Measurements from ENCODE around the gene GRXCR2. TPM values are rescaled to one million over a fixed set of nuclear protein-coding genes. Genes with fewer than 3 reads are reported as not detected.
"Not testable (repeated sequence)": the region's sequence is repeated elsewhere in the genome, so short reads cannot be mapped to it uniquely, and the experiment has no call there.

GRXCR2 gene
- total RNA-seq, 1 donor from 2014 or later = not detected

DNA sequence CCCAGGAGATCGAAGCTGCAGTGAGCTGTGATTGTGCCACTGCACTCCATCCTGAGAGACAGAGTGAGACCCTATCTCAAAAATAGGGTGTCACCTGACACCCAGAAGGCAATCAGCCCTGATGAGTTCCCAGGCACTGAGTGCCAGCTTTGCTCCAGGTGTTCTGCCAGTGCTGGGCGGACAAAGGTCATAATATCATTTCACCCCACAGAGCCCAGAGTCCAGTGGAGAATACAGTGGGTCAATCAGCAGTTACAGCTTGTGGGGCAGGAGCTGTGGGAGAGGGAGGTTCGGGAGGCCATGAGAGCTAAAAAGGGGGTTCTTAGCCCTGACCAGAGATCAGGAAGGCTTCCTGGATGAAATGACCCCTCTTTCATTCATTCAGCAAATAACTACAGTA is 39.2 kb upstream of the GRXCR2 start:
- Histone ChIP-seq H3K36me3 (ENCODE audit: control insufficient read depth in 3 of 3, insufficient read depth in 3 of 3, low read length in 3 of 3) (no peaks in the 10 kb centered on the region), H3K4me1 (ENCODE audit: control insufficient read depth in 3 of 3, insufficient read depth in 3 of 3, low read length in 3 of 3) (no peaks in the 10 kb centered on the region), H3K9me3 (ENCODE audit: control insufficient read depth in 3 of 3, low read length in 3 of 3) (no peaks in the 10 kb centered on the region), H3K9ac (ENCODE audit: low read depth in 1 of 3, low read length in 3 of 3) (no peak overlapping the region), H3K27me3 (ENCODE audit: control insufficient read depth in 3 of 3, insufficient read depth in 3 of 3, low read length in 3 of 3) (no peaks in the 10 kb centered on the region), H3K4me3 (ENCODE audit: low read length in 3 of 3) (no peak overlapping the region), H3K27ac (ENCODE audit: low read depth, low read length) (no peak overlapping the region)

DNA sequence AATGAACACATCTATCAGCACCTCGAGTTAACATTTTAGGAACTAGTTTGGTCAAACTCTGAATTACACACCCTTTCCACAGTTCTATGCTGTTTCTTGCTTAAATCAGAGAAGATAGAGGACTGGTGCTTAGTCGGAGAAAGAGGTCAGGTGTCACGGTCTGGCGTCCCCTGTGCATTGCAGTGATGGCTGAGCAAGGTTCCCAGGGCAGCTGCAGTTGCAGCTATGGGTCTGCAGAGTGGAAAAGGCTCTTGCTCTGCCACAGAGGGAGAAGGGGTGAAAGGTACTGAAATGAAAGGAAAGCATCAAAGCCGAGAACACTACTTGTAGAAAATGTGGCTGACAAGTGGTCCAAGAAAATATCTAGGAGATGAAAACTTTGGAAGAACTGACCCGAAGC is 38.4 kb upstream of the GRXCR2 start:
- H3K4me1 ChIP-seq (ENCODE audit: control insufficient read depth in 3 of 3, insufficient read depth in 3 of 3, low read length in 3 of 3) = no peaks in the 10 kb centered on the region
- H3K9ac ChIP-seq (ENCODE audit: low read depth in 1 of 3, low read length in 3 of 3) = no peak overlapping the region
- H3K27ac ChIP-seq (ENCODE audit: low read depth, low read length) = no peak overlapping the region
- no peak overlapping the region for H3K4me3 ChIP-seq (ENCODE audit: low read length in 3 of 3)
- H3K27me3 ChIP-seq (ENCODE audit: control insufficient read depth in 3 of 3, insufficient read depth in 3 of 3, low read length in 3 of 3) = no peaks in the 10 kb centered on the region
- no peaks in the 10 kb centered on the region for H3K9me3 ChIP-seq (ENCODE audit: control insufficient read depth in 3 of 3, low read length in 3 of 3)
- H3K36me3 ChIP-seq (ENCODE audit: control insufficient read depth in 3 of 3, insufficient read depth in 3 of 3, low read length in 3 of 3) = no peaks in the 10 kb centered on the region

DNA sequence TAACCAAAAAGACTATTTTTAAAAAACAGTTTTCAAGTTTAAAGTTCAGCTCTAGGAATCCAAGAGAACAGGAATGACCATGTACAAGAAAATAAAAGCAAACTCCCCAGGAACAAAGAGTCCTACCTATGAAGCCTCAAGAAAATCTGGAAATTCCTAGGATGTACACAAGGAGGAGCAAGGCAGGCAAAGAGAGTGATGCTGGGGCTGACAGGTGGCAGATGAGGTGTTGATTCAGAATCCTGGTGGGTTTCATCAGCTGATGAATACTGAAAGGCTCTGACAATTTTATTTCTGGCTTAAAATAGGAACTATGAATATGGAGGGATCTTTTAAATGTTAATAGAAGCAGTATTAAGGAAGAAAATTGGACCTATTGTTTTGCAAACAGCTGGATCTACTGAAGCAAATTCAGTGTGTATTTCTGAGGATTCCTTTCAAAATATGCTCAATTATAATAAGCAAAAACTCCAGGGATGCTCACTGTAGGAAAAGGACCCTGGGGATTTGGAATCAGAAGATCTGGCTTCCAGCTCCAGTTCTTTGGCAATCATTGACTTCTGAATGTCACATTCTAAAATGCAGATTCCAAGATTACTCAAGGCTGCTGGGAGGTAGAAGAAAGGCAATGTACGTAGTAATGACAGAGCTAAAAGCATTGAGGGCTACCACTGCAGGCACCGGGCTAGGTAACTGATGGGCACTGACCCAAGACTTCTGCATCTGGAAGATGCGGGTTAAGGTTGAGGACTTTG is 35.6 kb upstream of the GRXCR2 start:
- H3K27ac ChIP-seq (ENCODE audit: low read depth, low read length) = no peak overlapping the region
- no peak overlapping the region for H3K4me3 ChIP-seq (ENCODE audit: low read length in 3 of 3)
- H3K9ac ChIP-seq (ENCODE audit: low read depth in 1 of 3, low read length in 3 of 3) = no peak overlapping the region
- no peaks in the 10 kb centered on the region for H3K36me3 ChIP-seq (ENCODE audit: control insufficient read depth in 3 of 3, insufficient read depth in 3 of 3, low read length in 3 of 3)
- peaks cover 0 to 2% (median 0%) of the 10 kb centered on the region in 3 donors for H3K27me3 ChIP-seq (ENCODE audit: control insufficient read depth in 3 of 3, insufficient read depth in 3 of 3, low read length in 3 of 3)
- H3K9me3 ChIP-seq (ENCODE audit: control insufficient read depth in 3 of 3, low read length in 3 of 3) = no peaks in the 10 kb centered on the region
- H3K4me1 ChIP-seq (ENCODE audit: control insufficient read depth in 3 of 3, insufficient read depth in 3 of 3, low read length in 3 of 3) = no peaks in the 10 kb centered on the region

DNA sequence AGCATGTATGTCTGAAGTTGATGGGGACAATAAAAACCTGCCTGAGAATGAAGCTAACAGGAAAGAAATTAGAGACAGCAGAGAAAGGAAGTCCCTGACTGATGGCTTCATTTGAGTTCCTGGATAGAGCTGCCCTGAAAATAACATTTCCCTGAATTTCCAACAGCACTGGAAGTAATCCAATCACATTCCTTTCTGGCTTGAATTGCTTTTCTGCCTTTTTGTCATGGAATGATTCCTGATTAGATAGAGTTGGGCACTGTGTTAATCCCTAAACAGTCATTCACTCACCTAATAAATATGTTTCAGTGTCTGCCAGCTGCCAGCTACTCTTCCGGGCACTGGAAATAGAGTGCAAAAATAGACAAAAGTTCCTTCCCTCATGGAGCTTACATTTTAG is 33.6 kb upstream of the GRXCR2 start:
- no peaks in the 10 kb centered on the region for H3K36me3 ChIP-seq (ENCODE audit: control insufficient read depth in 3 of 3, insufficient read depth in 3 of 3, low read length in 3 of 3)

DNA sequence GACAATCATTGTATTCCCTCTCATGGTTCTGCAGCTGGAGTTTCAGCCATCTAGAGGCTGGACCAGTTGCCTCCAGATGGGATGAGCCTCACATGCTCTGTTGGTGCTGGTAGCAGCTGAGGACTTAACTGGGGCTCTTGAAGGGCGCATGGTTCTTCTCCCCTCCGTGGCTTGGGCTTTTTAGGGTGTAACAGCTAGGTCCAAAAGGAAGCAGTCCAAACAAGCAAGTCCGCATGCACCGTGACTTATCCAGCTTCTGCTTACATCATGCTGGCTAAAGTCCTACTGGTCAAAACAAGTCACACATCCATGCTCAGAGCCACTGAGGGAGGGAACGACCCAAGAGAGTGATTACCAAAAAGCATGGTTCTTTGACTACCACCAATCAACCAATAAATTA is 31.9 kb upstream of the GRXCR2 start:
- Histone ChIP-seq H3K36me3 (ENCODE audit: control insufficient read depth in 3 of 3, insufficient read depth in 3 of 3, low read length in 3 of 3) (no peaks in the 10 kb centered on the region), H3K4me3 (ENCODE audit: low read length in 3 of 3) (no peak overlapping the region), H3K9ac (ENCODE audit: low read depth in 1 of 3, low read length in 3 of 3) (no peak overlapping the region), H3K4me1 (ENCODE audit: control insufficient read depth in 3 of 3, insufficient read depth in 3 of 3, low read length in 3 of 3) (no peaks in the 10 kb centered on the region), H3K27ac (ENCODE audit: low read depth, low read length) (no peak overlapping the region), H3K9me3 (ENCODE audit: control insufficient read depth in 3 of 3, low read length in 3 of 3) (no peaks in the 10 kb centered on the region), H3K27me3 (ENCODE audit: control insufficient read depth in 3 of 3, insufficient read depth in 3 of 3, low read length in 3 of 3) (peaks cover 0 to 2% (median 0%) of the 10 kb centered on the region in 3 donors)

More for the DNA sequence above, 33.6 kb upstream of the GRXCR2 start:
- no peak overlapping the region for H3K27ac ChIP-seq (ENCODE audit: low read depth, low read length)
- no peaks in the 10 kb centered on the region for H3K4me1 ChIP-seq (ENCODE audit: control insufficient read depth in 3 of 3, insufficient read depth in 3 of 3, low read length in 3 of 3)
- no peak overlapping the region for H3K4me3 ChIP-seq (ENCODE audit: low read length in 3 of 3)
- H3K27me3 ChIP-seq (ENCODE audit: control insufficient read depth in 3 of 3, insufficient read depth in 3 of 3, low read length in 3 of 3) = peaks cover 0 to 2% (median 0%) of the 10 kb centered on the region in 3 donors
- H3K9ac ChIP-seq (ENCODE audit: low read depth in 1 of 3, low read length in 3 of 3) = no peak overlapping the region
- no peaks in the 10 kb centered on the region for H3K9me3 ChIP-seq (ENCODE audit: control insufficient read depth in 3 of 3, low read length in 3 of 3)

DNA sequence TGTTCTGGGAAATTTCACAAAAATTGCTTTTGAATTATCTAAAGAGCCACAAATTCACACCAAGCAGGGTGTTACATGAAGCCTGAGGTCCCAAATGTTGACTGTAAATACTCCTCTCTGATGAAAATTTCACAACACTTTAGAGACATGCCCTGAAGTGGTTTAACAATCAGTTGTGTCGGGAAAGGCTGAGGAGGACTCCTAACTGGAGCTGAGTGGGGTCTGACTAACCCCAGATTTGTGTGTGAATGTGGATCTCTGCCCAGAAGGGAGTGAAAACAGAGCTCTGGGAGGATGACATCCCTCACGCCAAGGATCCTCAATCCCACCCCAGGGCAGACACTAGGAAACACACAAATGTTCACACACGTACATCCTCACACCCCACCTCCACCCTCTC is 31.1 kb upstream of the GRXCR2 start:
- no peaks in the 10 kb centered on the region for H3K36me3 ChIP-seq (ENCODE audit: control insufficient read depth in 3 of 3, insufficient read depth in 3 of 3, low read length in 3 of 3)
- peaks cover 0 to 2% (median 0%) of the 10 kb centered on the region in 3 donors for H3K27me3 ChIP-seq (ENCODE audit: control insufficient read depth in 3 of 3, insufficient read depth in 3 of 3, low read length in 3 of 3)
- H3K27ac ChIP-seq (ENCODE audit: low read depth, low read length) = no peak overlapping the region
- H3K9ac ChIP-seq (ENCODE audit: low read depth in 1 of 3, low read length in 3 of 3) = no peak overlapping the region
- no peak overlapping the region for H3K4me3 ChIP-seq (ENCODE audit: low read length in 3 of 3)
- no peaks in the 10 kb centered on the region for H3K4me1 ChIP-seq (ENCODE audit: control insufficient read depth in 3 of 3, insufficient read depth in 3 of 3, low read length in 3 of 3)
- H3K9me3 ChIP-seq (ENCODE audit: control insufficient read depth in 3 of 3, low read length in 3 of 3) = no peaks in the 10 kb centered on the region

DNA sequence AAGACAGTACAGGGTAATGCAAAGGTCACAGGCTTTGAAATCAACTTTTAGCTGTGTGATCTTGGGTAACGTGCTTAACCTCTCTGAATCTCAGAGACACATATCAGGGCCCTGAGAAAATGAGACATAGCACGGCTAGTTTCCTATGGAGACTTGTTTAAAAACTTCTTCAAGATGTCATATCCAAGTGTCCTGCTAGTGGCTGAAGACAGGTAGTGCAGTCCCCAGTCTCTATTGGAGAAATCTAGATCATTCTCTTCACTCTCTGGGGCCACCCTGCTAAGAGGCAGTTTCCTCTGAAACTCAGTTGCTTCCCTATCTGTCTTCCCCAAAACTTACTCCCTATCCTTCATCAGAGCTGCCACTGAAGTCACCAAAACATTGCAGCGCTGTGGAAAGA is 30.3 kb upstream of the GRXCR2 start:
- H3K27me3 ChIP-seq (ENCODE audit: control insufficient read depth in 3 of 3, insufficient read depth in 3 of 3, low read length in 3 of 3) = peaks cover 0 to 2% (median 0%) of the 10 kb centered on the region in 3 donors
- no peaks in the 10 kb centered on the region for H3K9me3 ChIP-seq (ENCODE audit: control insufficient read depth in 3 of 3, low read length in 3 of 3)
- no peaks in the 10 kb centered on the region for H3K4me1 ChIP-seq (ENCODE audit: control insufficient read depth in 3 of 3, insufficient read depth in 3 of 3, low read length in 3 of 3)
- no peak overlapping the region for H3K9ac ChIP-seq (ENCODE audit: low read depth in 1 of 3, low read length in 3 of 3)
- no peak overlapping the region for H3K27ac ChIP-seq (ENCODE audit: low read depth, low read length)
- no peak overlapping the region for H3K4me3 ChIP-seq (ENCODE audit: low read length in 3 of 3)
- no peaks in the 10 kb centered on the region for H3K36me3 ChIP-seq (ENCODE audit: control insufficient read depth in 3 of 3, insufficient read depth in 3 of 3, low read length in 3 of 3)

DNA sequence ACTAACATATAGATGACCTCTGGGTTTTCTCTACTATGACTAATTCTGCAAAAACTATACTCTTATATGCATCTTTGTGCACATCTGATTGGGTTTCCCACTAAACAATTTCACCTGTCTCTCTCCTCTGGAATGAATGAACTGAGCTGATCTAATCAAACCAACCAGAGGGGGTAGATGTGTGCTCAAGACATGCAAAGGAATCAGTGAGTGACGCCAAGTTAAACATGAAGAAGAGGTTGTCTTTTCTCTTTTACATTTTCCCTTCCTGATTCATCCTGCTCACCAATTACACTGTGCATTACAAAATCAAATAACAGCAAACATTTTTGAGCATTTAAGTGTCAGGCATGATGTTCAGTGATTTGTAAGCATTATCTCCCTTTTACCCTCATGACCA is 29.6 kb upstream of the GRXCR2 start:
- Histone ChIP-seq H3K9ac (ENCODE audit: low read depth in 1 of 3, low read length in 3 of 3) (no peak overlapping the region), H3K27ac (ENCODE audit: low read depth, low read length) (no peak overlapping the region)

DNA sequence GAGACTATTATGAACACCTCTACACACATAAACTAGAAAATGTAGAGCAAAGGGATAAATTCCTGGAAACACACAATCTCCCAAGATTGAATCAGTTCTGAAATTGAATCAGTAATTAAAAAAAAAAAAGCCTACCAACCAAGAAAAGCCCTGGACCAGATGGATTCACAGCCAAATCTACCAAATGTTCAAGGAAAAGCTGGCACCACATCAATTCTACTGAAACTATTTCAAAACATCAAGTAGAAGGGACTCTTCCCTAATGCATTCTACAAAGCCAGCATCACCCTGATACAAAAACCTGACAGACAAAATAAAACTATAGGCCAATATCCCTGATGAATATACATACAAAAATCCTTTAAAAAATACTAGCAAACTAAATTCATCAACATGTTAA is 25.4 kb upstream of the GRXCR2 start:
- H3K9ac ChIP-seq (ENCODE audit: low read depth in 1 of 3, low read length in 3 of 3) = no peak overlapping the region
- H3K27ac ChIP-seq (ENCODE audit: low read depth, low read length) = no peak overlapping the region

More for the DNA sequence above, 29.6 kb upstream of the GRXCR2 start:
- Histone ChIP-seq H3K36me3 (ENCODE audit: control insufficient read depth in 3 of 3, insufficient read depth in 3 of 3, low read length in 3 of 3) (no peaks in the 10 kb centered on the region), H3K4me1 (ENCODE audit: control insufficient read depth in 3 of 3, insufficient read depth in 3 of 3, low read length in 3 of 3) (no peaks in the 10 kb centered on the region), H3K4me3 (ENCODE audit: low read length in 3 of 3) (no peak overlapping the region), H3K27me3 (ENCODE audit: control insufficient read depth in 3 of 3, insufficient read depth in 3 of 3, low read length in 3 of 3) (peaks cover 0 to 2% (median 0%) of the 10 kb centered on the region in 3 donors), H3K9me3 (ENCODE audit: control insufficient read depth in 3 of 3, low read length in 3 of 3) (no peaks in the 10 kb centered on the region)

DNA sequence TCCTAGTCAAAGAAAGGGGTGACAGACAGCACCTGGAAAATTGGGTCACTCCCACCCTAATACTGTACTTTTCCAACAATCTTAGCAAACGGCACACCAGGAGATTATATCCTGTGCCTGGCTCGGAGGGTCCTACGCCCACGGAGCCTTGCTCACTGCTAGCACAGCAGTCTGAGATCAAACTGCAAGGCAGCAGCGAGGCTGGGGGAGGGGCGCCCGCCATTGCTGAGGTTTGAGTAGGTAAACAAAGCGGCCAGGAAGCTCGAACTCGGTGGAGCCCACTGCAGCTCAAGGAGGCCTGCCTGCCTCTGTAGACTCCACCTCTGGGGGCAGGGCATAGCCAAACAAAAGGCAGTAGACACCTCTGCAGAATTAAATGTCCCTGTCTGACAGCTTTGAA is 18.6 kb upstream of the GRXCR2 start:
- H3K9ac ChIP-seq (ENCODE audit: low read depth in 1 of 3, low read length in 3 of 3); H3K36me3 ChIP-seq (ENCODE audit: control insufficient read depth in 3 of 3, insufficient read depth in 3 of 3, low read length in 3 of 3); H3K27ac ChIP-seq (ENCODE audit: low read depth, low read length): not testable (repeated sequence)

More for the DNA sequence above, 25.4 kb upstream of the GRXCR2 start:
- no peaks in the 10 kb centered on the region for H3K27me3 ChIP-seq (ENCODE audit: control insufficient read depth in 3 of 3, insufficient read depth in 3 of 3, low read length in 3 of 3)
- no peaks in the 10 kb centered on the region for H3K9me3 ChIP-seq (ENCODE audit: control insufficient read depth in 3 of 3, low read length in 3 of 3)
- no peaks in the 10 kb centered on the region for H3K36me3 ChIP-seq (ENCODE audit: control insufficient read depth in 3 of 3, insufficient read depth in 3 of 3, low read length in 3 of 3)
- no peak overlapping the region for H3K4me3 ChIP-seq (ENCODE audit: low read length in 3 of 3)
- H3K4me1 ChIP-seq (ENCODE audit: control insufficient read depth in 3 of 3, insufficient read depth in 3 of 3, low read length in 3 of 3) = no peaks in the 10 kb centered on the region

More for the DNA sequence above, 18.6 kb upstream of the GRXCR2 start:
- not testable (repeated sequence) for H3K4me1 ChIP-seq (ENCODE audit: control insufficient read depth in 3 of 3, insufficient read depth in 3 of 3, low read length in 3 of 3); H3K27me3 ChIP-seq (ENCODE audit: control insufficient read depth in 3 of 3, insufficient read depth in 3 of 3, low read length in 3 of 3); H3K9me3 ChIP-seq (ENCODE audit: control insufficient read depth in 3 of 3, low read length in 3 of 3); H3K4me3 ChIP-seq (ENCODE audit: low read length in 3 of 3)
